DND-41 (cell line): ENCODE data around the gene ZHX3.

Experiments
- EZH2 ChIP-seq: IDR thresholded peaks from 3 replicates; pipeline ENCODE4 v1.6.1; 2012; ENCODE audit warnings: borderline replicate concordance, low read depth, mild to moderate bottlenecking, moderate library complexity, low read length, inconsistent platforms; ENCODE audit not compliant: severe bottlenecking
- TF ChIP-seq, protein P1 (sequence below): IDR thresholded peaks from 2 replicates; pipeline ENCODE4 v1.5.1; 2012; ENCODE audit warnings: borderline replicate concordance, low read length, moderate library complexity, mild to moderate bottlenecking; ENCODE audit not compliant: poor library complexity, severe bottlenecking; ENCODE audit errors: extremely low read depth

DNA sequence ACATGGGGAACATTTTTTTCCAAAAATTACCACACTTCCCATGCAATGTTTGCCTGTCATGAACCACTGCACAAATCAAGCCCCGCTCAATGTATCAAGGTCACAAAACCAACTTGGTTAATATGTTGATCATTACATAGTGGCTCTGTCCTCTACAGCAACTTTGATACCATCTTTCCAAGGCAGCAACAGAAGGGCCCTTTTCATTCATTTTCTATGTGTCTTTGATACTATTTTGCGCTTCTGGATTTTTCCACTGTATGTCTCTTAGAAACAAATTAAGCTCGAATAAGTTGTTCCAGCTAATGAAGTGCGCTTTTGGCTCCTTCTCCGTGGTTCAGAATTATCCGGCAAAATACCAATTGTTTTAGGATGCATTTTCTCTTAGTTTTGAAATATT, 1.5 kb downstream of the ZHX3 start:
- TF ChIP-seq, protein P1, sequence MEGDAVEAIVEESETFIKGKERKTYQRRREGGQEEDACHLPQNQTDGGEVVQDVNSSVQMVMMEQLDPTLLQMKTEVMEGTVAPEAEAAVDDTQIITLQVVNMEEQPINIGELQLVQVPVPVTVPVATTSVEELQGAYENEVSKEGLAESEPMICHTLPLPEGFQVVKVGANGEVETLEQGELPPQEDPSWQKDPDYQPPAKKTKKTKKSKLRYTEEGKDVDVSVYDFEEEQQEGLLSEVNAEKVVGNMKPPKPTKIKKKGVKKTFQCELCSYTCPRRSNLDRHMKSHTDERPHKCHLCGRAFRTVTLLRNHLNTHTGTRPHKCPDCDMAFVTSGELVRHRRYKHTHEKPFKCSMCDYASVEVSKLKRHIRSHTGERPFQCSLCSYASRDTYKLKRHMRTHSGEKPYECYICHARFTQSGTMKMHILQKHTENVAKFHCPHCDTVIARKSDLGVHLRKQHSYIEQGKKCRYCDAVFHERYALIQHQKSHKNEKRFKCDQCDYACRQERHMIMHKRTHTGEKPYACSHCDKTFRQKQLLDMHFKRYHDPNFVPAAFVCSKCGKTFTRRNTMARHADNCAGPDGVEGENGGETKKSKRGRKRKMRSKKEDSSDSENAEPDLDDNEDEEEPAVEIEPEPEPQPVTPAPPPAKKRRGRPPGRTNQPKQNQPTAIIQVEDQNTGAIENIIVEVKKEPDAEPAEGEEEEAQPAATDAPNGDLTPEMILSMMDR = no peak
- no peak for TF ChIP-seq EZH2
